SK-N-SH (cell line): ENCODE data around the gene FHOD3. TPM values are rescaled to one million over a fixed set of nuclear protein-coding genes. Genes with fewer than 3 reads are reported as not detected.

Experiments used
- CTCF ChIA-PET: fragments of 300-600, 350-600 bp; formaldehyde crosslinking; extraction: SDS; loops from one replicate; lab custom pipeline; 2021; lab: Yijun Ruan, JAX
- POLR2A ChIA-PET: fragments of 350-600 bp; sonication (Branson Sonifier 250); formaldehyde crosslinking; extraction: SDS; loops from one replicate; lab custom pipeline; 2020; ENCODE audit warnings: antibody characterized with exemption, inconsistent platforms; lab: Yijun Ruan, JAX
- DNase-seq: peaks from one replicate; pipeline ENCODE4 v3.0.0; 2012
- H2AFZ ChIP-seq: fragments of 200-600 bp; sonication (generic); 2 replicates; pipeline ENCODE4 v1.8.1; 2016; ENCODE audit warnings: antibody characterized with exemption, mild to moderate bottlenecking, low read depth
- H3F3A ChIP-seq: fragments of 200-600 bp; sonication (generic); replicated peaks from 2 replicates; pipeline ENCODE3; 2016; ENCODE audit warnings: antibody characterized with exemption, mild to moderate bottlenecking; ENCODE audit not compliant: insufficient read depth
- H3K27ac ChIP-seq, 2 experiments: fragments of 200-500 bp in 1 of 2; fragments of 200-600 bp in 1 of 2; sonication (Bioruptor generic) in 1 of 2; sonication (generic), shearing (Covaris generic) in 1 of 2; 2 replicates each; pipeline versions ENCODE4 v1.5.1 to v1.6.1; 2014 to 2016; ENCODE audit warnings: low read depth in 2 of 2, inconsistent platforms in 1 of 2, low read length in 1 of 2, mild to moderate bottlenecking in 1 of 2, mixed read lengths in 1 of 2
- H3K27me3 ChIP-seq: fragments of 200-600 bp; sonication (generic), shearing (Covaris generic); 2 replicates; pipeline ENCODE4 v1.6.1; 2016; ENCODE audit warnings: mixed run types; ENCODE audit not compliant: insufficient read depth
- H3K36me3 ChIP-seq, 2 experiments: fragments of 200-500 bp in 1 of 2; fragments of 200-600 bp in 1 of 2; sonication (Bioruptor generic) in 1 of 2; sonication (generic) in 1 of 2; replicated peaks in 1 of 2; 2 replicates each; pipeline versions ENCODE3 to v1.5.1; 2014 to 2016; ENCODE audit warnings: low read length in 1 of 2, mild to moderate bottlenecking in 1 of 2; ENCODE audit not compliant: insufficient read depth in 2 of 2, control insufficient read depth in 1 of 2
- H3K4me1 ChIP-seq, 2 experiments: fragments of 200-500 bp in 1 of 2; fragments of 200-600 bp in 1 of 2; sonication (Bioruptor generic) in 1 of 2; sonication (generic), shearing (Covaris generic) in 1 of 2; 2 replicates each; pipeline versions ENCODE4 v1.5.1 to v1.6.1; 2014 to 2016; ENCODE audit warnings: low read depth in 1 of 2, low read length in 1 of 2, mixed run types in 1 of 2; ENCODE audit not compliant: insufficient read depth in 2 of 2, control insufficient read depth in 1 of 2
- H3K4me2 ChIP-seq: fragments of 200-600 bp; sonication (generic), shearing (Covaris generic); 2 replicates; pipeline ENCODE4 v1.6.1; 2017; ENCODE audit warnings: mixed run types
- H3K4me3 ChIP-seq, 2 experiments: fragments of 200-500 bp in 1 of 2; fragments of 200-600 bp in 1 of 2; sonication (Bioruptor generic) in 1 of 2; sonication (generic), shearing (Covaris generic) in 1 of 2; 2 replicates each; pipeline versions ENCODE4 v1.5.1 to v1.8.1; 2014 to 2016; ENCODE audit warnings: low read depth in 2 of 2, inconsistent platforms in 1 of 2, low read length in 1 of 2, mild to moderate bottlenecking in 1 of 2, mixed read lengths in 1 of 2, moderate library complexity in 1 of 2
- H3K79me2 ChIP-seq: fragments of 200-600 bp; sonication (generic); 2 replicates; pipeline ENCODE4 v1.8.1; 2017; ENCODE audit warnings: mild to moderate bottlenecking; ENCODE audit not compliant: insufficient read depth
- H3K9ac ChIP-seq: fragments of 200-600 bp; sonication (generic); 2 replicates; pipeline ENCODE4 v1.6.1; 2017; ENCODE audit warnings: mixed run types
- H3K9me2 ChIP-seq: fragments of 200-600 bp; sonication (generic); 2 replicates; pipeline ENCODE4 v1.6.1; 2017; ENCODE audit warnings: mixed run types
- H3K9me3 ChIP-seq: fragments of 200-600 bp; sonication (generic); 2 replicates; pipeline ENCODE4 v1.6.1; 2017; ENCODE audit warnings: mixed run types, mild to moderate bottlenecking, moderate library complexity
- H4K20me1 ChIP-seq: fragments of 200-600 bp; sonication (generic); 2 replicates; pipeline ENCODE4 v1.6.1; 2017; ENCODE audit warnings: mild to moderate bottlenecking, mixed run types; ENCODE audit not compliant: insufficient read depth
- EP300 ChIP-seq, 2 experiments: IDR thresholded peaks; 2 replicates each; pipeline versions ENCODE4 v1.4.0 to v1.6.1; 2012; ENCODE audit warnings: borderline replicate concordance in 1 of 2, low read depth in 1 of 2, low read length in 1 of 2
- FOSL2 ChIP-seq: IDR thresholded peaks from 2 replicates; pipeline ENCODE4 v1.4.0; 2012; ENCODE audit warnings: low read depth, mild to moderate bottlenecking, moderate library complexity, borderline replicate concordance
- FOXJ3 ChIP-seq: sonication (generic); formaldehyde crosslinking; IDR thresholded peaks from 2 replicates; pipeline ENCODE4 v1.5.1; 2020; ENCODE audit warnings: mild to moderate bottlenecking, missing genetic modification reagents
- FOXM1 ChIP-seq: IDR thresholded peaks from 2 replicates; pipeline ENCODE4 v1.4.0; 2012; ENCODE audit warnings: low read depth, mild to moderate bottlenecking
- GATA2 ChIP-seq: sonication (generic); formaldehyde crosslinking; IDR thresholded peaks from 2 replicates; pipeline ENCODE4 v1.5.0; 2020; ENCODE audit warnings: mild to moderate bottlenecking, missing genetic modification reagents
- MXI1 ChIP-seq: IDR thresholded peaks from 2 replicates; pipeline ENCODE4 v1.6.1; 2012; ENCODE audit warnings: mild to moderate bottlenecking, low read depth, low read length, improper control_type of control experiment
- RCOR1 ChIP-seq: fragments of 150-350 bp; IDR thresholded peaks from 2 replicates; pipeline ENCODE4 v1.6.1; 2017; ENCODE audit warnings: antibody characterized with exemption, low read length
- RFX5 ChIP-seq: IDR thresholded peaks from 2 replicates; pipeline ENCODE4 v1.6.1; 2012; ENCODE audit warnings: mild to moderate bottlenecking, improper control_type of control experiment, low read length
- SIN3A ChIP-seq: IDR thresholded peaks from 2 replicates; pipeline ENCODE4 v1.6.1; 2012; ENCODE audit warnings: low read depth, mild to moderate bottlenecking, low read length, moderate library complexity, borderline replicate concordance
- SMC3 ChIP-seq: IDR thresholded peaks from 2 replicates; pipeline ENCODE4 v1.6.1; 2012; ENCODE audit warnings: low read depth, low read length, improper control_type of control experiment
- TAF1 ChIP-seq: IDR thresholded peaks from 2 replicates; pipeline ENCODE4 v1.6.1; 2012; ENCODE audit warnings: low read depth, mild to moderate bottlenecking, low read length, moderate library complexity, borderline replicate concordance
- TCF12 ChIP-seq: IDR thresholded peaks from 2 replicates; pipeline ENCODE4 v1.4.0; 2012
- WGBS: methylation state at CpG from one replicate; pipeline ENCODE4 v1.1.6; 2017; ENCODE audit warnings: low lambda C conversion rate; 5-methylcytosine and 5-hydroxymethylcytosine counted together
- polyA plus RNA-seq, 3 experiments: library from polyadenylated mRNA; depleted of rRNA; stranded (reverse); fragments of >200 nt; gene quantifications; 2 replicates each; pipeline ENCODE4 v1.2.3, GENCODE V29; 2012
- TF ChIP-seq, protein P1 (sequence below): IDR thresholded peaks from 2 replicates; pipeline ENCODE4; 2012
- TF ChIP-seq, protein P2 (sequence below): fragments of 150-350 bp; IDR thresholded peaks from 2 replicates; pipeline ENCODE4 v1.6.1; 2016; ENCODE audit warnings: mild to moderate bottlenecking, low read depth, low read length

Gene FHOD3
- polyA plus RNA-seq, 1 of the 3 experiments (the other 2 are of a cell fraction) = 10.9 TPM

DNA sequence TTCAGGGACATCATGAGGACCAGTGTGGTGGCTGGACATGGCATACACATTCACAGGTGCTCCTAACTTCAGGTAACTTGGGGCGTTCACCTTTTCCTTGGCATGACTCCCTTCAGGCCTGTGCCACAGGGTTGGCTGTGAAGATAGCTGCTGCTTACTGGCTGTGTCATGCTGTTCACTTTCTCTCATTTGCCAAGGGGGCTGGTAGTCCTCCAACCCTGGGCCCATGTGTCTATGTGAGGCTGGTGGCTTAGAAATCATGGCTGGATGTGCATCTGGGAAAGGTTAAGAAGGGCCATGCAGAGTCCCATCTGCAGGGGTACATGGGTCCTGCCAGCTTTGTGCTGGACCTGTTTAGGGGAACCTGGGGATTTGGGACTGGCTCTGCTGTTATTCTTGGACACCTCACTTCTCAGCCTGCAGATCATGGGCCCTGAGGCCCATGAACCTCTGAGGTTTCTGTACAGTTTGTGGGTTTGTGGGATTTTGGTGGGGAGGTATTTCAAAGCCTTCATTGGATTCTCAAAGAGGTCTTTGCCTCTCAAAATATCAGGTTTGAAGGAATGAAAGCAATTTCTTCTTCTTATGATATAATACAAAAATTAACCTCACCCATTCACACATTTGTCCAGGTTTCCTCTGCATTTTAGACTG lies 62.9 kb downstream of the FHOD3 start:
- WGBS = no CpG with 5 or more reads among the region's 1 CpG

DNA sequence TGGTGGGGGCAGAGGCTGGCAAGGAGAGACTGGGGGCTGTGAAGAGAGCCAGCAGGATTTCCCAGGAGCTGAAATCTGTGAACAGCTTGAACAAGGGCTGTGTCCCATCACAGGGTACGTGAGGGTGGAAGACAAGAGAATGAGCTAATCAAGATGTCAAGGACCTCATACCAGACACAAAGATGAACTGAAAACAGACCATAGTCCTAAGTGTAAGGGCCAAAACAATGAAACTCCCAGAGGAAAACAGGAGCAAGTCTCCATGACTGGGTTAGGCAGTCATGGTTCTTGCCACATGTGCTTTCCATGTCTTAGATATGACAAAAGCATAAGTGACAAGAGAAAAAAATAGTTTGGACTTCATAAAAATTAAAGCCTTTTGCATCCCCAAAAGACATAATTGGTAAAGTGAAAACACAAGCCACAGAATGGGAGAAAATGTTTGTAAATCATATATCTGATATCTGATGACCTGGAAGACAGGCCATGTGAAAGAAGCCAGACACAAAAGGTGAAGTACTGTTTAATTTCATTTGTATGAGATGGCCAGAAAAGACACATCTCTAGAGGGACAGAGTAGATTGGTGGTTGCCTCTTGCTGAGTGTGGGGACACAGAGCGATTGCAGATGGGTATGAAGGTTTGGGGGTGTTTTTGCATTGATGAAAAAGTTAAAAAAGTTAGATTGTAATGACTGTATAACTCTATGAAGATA lies 67.6 kb downstream of the FHOD3 start:
- Histone ChIP-seq H3K79me2 (no peaks in the 10 kb centered on the region), H3K9ac (no peak overlapping the region), H3K9me2 (no peaks in the 10 kb centered on the region), H3K4me3 (no peak overlapping the region), H3K36me3 (no peaks in the 10 kb centered on the region), H3F3A (no peaks in the 10 kb centered on the region), H2AFZ (no peak overlapping the region), H3K4me1 (peaks cover 0 to 22% of the 10 kb centered on the region in 2 experiments; a peak in 2 of 4 replicates), H4K20me1 (no peaks in the 10 kb centered on the region), H3K27ac (peak overlapping the region in 1 of 2 experiments; percentile 76; a peak in 2 of 4 replicates), H3K4me2 (no peak overlapping the region), H3K27me3 (no peaks in the 10 kb centered on the region), H3K9me3 (no peaks in the 10 kb centered on the region)
- ChIA-PET POLR2A (interaction anchor here (0.5 to 1.4 kb wide), 2 partner anchors 38 to 67 kb away, joined by 3 to 4 read pairs; no protein-coding TSS in a partner anchor), CTCF (interaction anchor here (1.0 to 1.2 kb wide), 2 partner anchors 13 to 207 kb away, joined by 3 read pairs; no protein-coding TSS in a partner anchor)
- DNase-seq = peak; percentile 27
- TF ChIP-seq FOSL2 = no peak
- no peak for TF ChIP-seq MXI1
- TF ChIP-seq, protein P1, sequence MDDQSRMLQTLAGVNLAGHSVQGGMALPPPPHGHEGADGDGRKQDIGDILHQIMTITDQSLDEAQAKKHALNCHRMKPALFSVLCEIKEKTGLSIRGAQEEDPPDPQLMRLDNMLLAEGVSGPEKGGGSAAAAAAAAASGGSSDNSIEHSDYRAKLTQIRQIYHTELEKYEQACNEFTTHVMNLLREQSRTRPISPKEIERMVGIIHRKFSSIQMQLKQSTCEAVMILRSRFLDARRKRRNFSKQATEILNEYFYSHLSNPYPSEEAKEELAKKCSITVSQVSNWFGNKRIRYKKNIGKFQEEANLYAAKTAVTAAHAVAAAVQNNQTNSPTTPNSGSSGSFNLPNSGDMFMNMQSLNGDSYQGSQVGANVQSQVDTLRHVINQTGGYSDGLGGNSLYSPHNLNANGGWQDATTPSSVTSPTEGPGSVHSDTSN = no peak
- TF ChIP-seq FOXJ3 (CRISPR knock-in tag) = no peak
- TF ChIP-seq FOXM1 = no peak
- TF ChIP-seq SMC3 = no peak
- TF ChIP-seq TAF1 = no peak
- TF ChIP-seq, protein P2, sequence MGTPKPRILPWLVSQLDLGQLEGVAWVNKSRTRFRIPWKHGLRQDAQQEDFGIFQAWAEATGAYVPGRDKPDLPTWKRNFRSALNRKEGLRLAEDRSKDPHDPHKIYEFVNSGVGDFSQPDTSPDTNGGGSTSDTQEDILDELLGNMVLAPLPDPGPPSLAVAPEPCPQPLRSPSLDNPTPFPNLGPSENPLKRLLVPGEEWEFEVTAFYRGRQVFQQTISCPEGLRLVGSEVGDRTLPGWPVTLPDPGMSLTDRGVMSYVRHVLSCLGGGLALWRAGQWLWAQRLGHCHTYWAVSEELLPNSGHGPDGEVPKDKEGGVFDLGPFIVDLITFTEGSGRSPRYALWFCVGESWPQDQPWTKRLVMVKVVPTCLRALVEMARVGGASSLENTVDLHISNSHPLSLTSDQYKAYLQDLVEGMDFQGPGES = no peak
- no peak for TF ChIP-seq RFX5
- no peak for TF ChIP-seq RCOR1
- 0 out of 4 replicates have a peak, but pooled peaks of 1 of the 2 experiments have one; percentile 52 for TF ChIP-seq EP300 (IDR thresholded peaks at IDR 0.05; ENCODE audit: borderline replicate concordance in 1 of 2, low read depth in 1 of 2, low read length in 1 of 2)
- TF ChIP-seq GATA2 (CRISPR knock-in tag) = peak; percentile 62
- TF ChIP-seq SIN3A = no peak
- WGBS = 74% methylated on average over 2 of the region's 2 CpGs

More for the DNA sequence above, 62.9 kb downstream of the FHOD3 start:
- Histone ChIP-seq H3F3A (no peaks in the 10 kb centered on the region), H2AFZ (no peak overlapping the region), H3K9me3 (no peaks in the 10 kb centered on the region), H3K27ac (no peak overlapping the region), H3K9me2 (no peaks in the 10 kb centered on the region), H3K36me3 (peaks cover 0 to 9% of the 10 kb centered on the region in 2 experiments), H3K4me3 (no peak overlapping the region), H3K9ac (no peak overlapping the region), H3K4me2 (no peak overlapping the region), H3K27me3 (no peaks in the 10 kb centered on the region), H4K20me1 (no peaks in the 10 kb centered on the region), H3K79me2 (no peaks in the 10 kb centered on the region), H3K4me1 (peaks cover 0 to 12% of the 10 kb centered on the region in 2 experiments; a peak in 2 of 4 replicates)
- ChIA-PET CTCF (no interaction called here), POLR2A (no interaction called here)
- DNase-seq = no peak
- TF ChIP-seq TCF12 = no peak
